Upper lobe of left lung (tissue), 6 donors: ENCODE data around the gene TAAR2. TPM values are rescaled to one million over a fixed set of nuclear protein-coding genes. Genes with fewer than 3 reads are reported as not detected.
"Not testable (repeated sequence)": the region's sequence is repeated elsewhere in the genome, so short reads cannot be mapped to it uniquely, and the experiment has no call there.

Source experiments
- ATAC-seq, 2 donors: fragments of 200-7000 bp; cut with Tn5 transposase; one replicate each; pipeline ENCODE4 v1.9.1; 2022; ENCODE audit warnings: mild to moderate bottlenecking in 2 of 2, moderate library complexity in 2 of 2; ENCODE audit not compliant: low FRiP score in 2 of 2
- DNase-seq, 2 donors: peaks; one replicate each; pipeline ENCODE4 v3.0.0-alpha.2; 2019 to 2020
- H3K27ac ChIP-seq, 4 donors: fragments of 200-600 bp; sonication (generic); one replicate each; pipeline ENCODE4 v1.5.1; 2016 to 2019
- H3K27me3 ChIP-seq, 4 donors: fragments of 200-600 bp; sonication (generic); one replicate each; pipeline ENCODE4 v1.5.1; 2017 to 2019
- H3K36me3 ChIP-seq, 4 donors: fragments of 200-600 bp; sonication (generic); one replicate each; pipeline ENCODE4 v1.5.1; 2016 to 2019
- H3K4me1 ChIP-seq, 4 donors: fragments of 200-600 bp; sonication (generic); one replicate each; pipeline ENCODE4 v1.5.1; 2018 to 2019
- H3K4me3 ChIP-seq, 4 donors: fragments of 200-600 bp; sonication (generic); one replicate each; pipeline ENCODE4 v1.5.1; 2017 to 2019; ENCODE audit warnings: mild to moderate bottlenecking in 2 of 4, moderate library complexity in 1 of 4
- H3K9me3 ChIP-seq, 4 donors: fragments of 200-600 bp; sonication (generic); one replicate each; pipeline ENCODE4 v1.5.1; 2018 to 2019
- CTCF ChIP-seq, 6 experiments: fragments of 450-650 bp in 4 of 6; fragments of 200-600 bp in 2 of 6; sonication (generic) in 2 of 6; IDR thresholded peaks; one replicate each; pipeline ENCODE4 v1.5.1; 2016 to 2019; ENCODE audit warnings: antibody characterized with exemption in 6 of 6
- EP300 ChIP-seq, 4 donors: sonication (generic); formaldehyde crosslinking; IDR thresholded peaks; one replicate each; pipeline ENCODE4 v1.5.1; 2017; ENCODE audit warnings: antibody characterized with exemption in 4 of 4, control low read depth in 2 of 4
- POLR2A ChIP-seq, 4 donors: fragments of 450-650 bp; IDR thresholded peaks; one replicate each; pipeline ENCODE4 v1.5.1; 2016 to 2017; ENCODE audit warnings: antibody characterized with exemption in 4 of 4, mild to moderate bottlenecking in 2 of 4
- POLR2AphosphoS5 ChIP-seq, 2 donors: sonication (generic); formaldehyde crosslinking; IDR thresholded peaks; one replicate each; pipeline ENCODE4 v1.5.1; 2017; ENCODE audit warnings: antibody characterized with exemption in 2 of 2
- WGBS, 2 donors: methylation state at CpG; one replicate each; pipeline ENCODE4 v1.1.5; 2017 to 2018; 5-methylcytosine and 5-hydroxymethylcytosine counted together
- total RNA-seq, 6 donors: library from RNA; depleted of rRNA in 4 of 6; stranded (reverse); fragments of >200 nt in 4 of 6; gene quantifications; one replicate each; pipeline versions ENCODE4 v1.1.0 to v1.2.1, GENCODE V29; 2016 to 2021
- donor health status: DM: no; HTN: no; CAD: no; lungs with moderate emphysema.
- donor health status: DM: no; HTN: yes; CAD: no; lungs with severe emphysema.

The TAAR2 gene
- total RNA-seq, 6 donors from 2014 or later: not detected

- DNase-seq (no peak), ATAC-seq (no peak)
- no peak overlapping the region for H3K27ac ChIP-seq
- WGBS, 2 donors: 86 to 92% methylated on average over 1 of the region's 1 CpG
- no peaks in the 10 kb centered on the region for H3K27me3 ChIP-seq
- no peaks in the 10 kb centered on the region for H3K36me3 ChIP-seq
- no peak overlapping the region for H3K4me3 ChIP-seq
- H3K4me1 ChIP-seq: no peaks in the 10 kb centered on the region
- H3K9me3 ChIP-seq: no peaks in the 10 kb centered on the region
- no peak for TF ChIP-seq EP300 (IDR thresholded peaks at IDR 0.05)
- no peak for TF ChIP-seq POLR2A (IDR thresholded peaks at IDR 0.05)
- no peak for TF ChIP-seq CTCF (IDR thresholded peaks at IDR 0.05)
- no peak for TF ChIP-seq POLR2AphosphoS5 (IDR thresholded peaks at IDR 0.05)
Observed at GRCh38 chr6:132650429-132650828, 26.4 kb upstream of the TAAR2 start.

DNA sequence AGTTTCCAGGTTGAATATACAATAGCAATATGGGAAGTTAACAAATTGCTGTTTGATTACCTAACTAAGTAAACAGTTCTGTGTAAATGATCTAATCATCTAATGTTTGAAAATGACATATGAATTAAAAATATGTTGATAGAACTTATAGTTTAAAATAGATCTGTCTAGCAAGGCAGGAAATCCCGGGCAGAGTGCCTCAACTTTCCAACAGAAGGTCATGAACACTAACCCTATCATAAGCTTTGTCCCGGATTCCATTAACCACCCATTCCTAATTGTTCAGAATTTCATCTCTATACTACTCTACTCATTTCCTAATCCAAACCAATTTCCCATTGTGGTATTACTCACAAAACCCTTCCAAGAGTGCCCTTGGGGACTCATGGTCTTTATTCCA lies 24.8 kb upstream of the TAAR2 start:
- Histone ChIP-seq H3K36me3 (no peaks in the 10 kb centered on the region), H3K4me3 (no peak overlapping the region), H3K27ac (no peak overlapping the region), H3K27me3 (no peaks in the 10 kb centered on the region), H3K4me1 (no peaks in the 10 kb centered on the region), H3K9me3 (no peaks in the 10 kb centered on the region)
- DNase-seq (no peak), ATAC-seq (no peak)
- no peak for TF ChIP-seq CTCF (IDR thresholded peaks at IDR 0.05)
- TF ChIP-seq POLR2A (IDR thresholded peaks at IDR 0.05): no peak
- no peak for TF ChIP-seq EP300 (IDR thresholded peaks at IDR 0.05)
- TF ChIP-seq POLR2AphosphoS5 (IDR thresholded peaks at IDR 0.05): no peak
- WGBS, 2 donors: 40 to 58% methylated on average over 2 of the region's 2 CpGs

DNA sequence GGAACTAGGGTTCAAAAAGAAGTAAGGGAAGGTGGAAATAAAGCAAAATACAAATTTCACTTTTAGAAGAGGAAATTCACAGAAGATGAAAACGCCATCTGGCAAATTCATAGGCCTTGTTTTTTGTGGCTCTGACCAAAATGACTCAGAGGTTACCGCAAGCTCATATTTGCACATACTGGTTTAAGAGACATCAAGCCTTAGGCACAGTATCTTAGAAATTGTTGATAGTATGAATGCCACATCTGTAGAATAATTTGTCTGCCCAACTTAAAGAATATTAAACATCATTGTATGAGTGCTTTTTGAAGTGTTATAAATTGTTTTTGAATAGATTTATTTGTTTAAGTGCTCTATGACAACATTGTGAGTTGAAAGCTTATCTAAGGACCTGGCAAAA lies 24.3 kb upstream of the TAAR2 start:
- H3K27ac ChIP-seq: no peak overlapping the region
- H3K36me3 ChIP-seq: no peaks in the 10 kb centered on the region
- H3K27me3 ChIP-seq: no peaks in the 10 kb centered on the region
- 53 to 66% methylated on average over 2 of the region's 2 CpGs for WGBS, 2 donors
- no peak overlapping the region for H3K4me3 ChIP-seq
- H3K9me3 ChIP-seq: no peaks in the 10 kb centered on the region
- DNase-seq (no peak), ATAC-seq (no peak)
- no peak for TF ChIP-seq CTCF (IDR thresholded peaks at IDR 0.05)
- no peak for TF ChIP-seq EP300 (IDR thresholded peaks at IDR 0.05)
- TF ChIP-seq POLR2A (IDR thresholded peaks at IDR 0.05): no peak
- TF ChIP-seq POLR2AphosphoS5 (IDR thresholded peaks at IDR 0.05): no peak
- H3K4me1 ChIP-seq: no peaks in the 10 kb centered on the region

DNA sequence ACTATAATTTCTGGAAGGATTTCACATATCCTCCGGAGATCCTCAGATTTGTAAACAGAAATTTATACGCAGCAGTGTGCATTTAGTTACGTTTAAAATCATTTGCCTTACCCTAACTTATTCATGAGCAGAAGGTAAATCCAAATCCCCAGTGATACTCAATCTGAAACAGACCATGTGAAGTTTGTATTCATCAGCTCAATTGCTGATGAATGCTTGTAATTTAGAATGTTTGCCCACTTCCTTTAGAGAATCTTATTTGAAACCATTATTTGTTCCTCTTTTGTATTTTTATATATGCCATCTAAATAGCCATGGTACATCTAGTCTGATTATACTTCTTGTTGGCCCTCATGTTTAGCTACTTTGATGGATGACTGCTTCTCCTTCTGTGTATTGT lies 19.5 kb upstream of the TAAR2 start:
- DNase-seq (no peak), ATAC-seq (no peak)
- no peak overlapping the region for H3K27ac ChIP-seq
- no peaks in the 10 kb centered on the region for H3K36me3 ChIP-seq
- H3K9me3 ChIP-seq: no peaks in the 10 kb centered on the region
- no peak overlapping the region for H3K4me3 ChIP-seq
- TF ChIP-seq POLR2AphosphoS5 (IDR thresholded peaks at IDR 0.05) (no peak), POLR2A (IDR thresholded peaks at IDR 0.05) (no peak), EP300 (IDR thresholded peaks at IDR 0.05) (no peak), CTCF (IDR thresholded peaks at IDR 0.05) (no peak)
- 74 to 87% methylated on average over 3 of the region's 3 CpGs for WGBS, 2 donors
- no peaks in the 10 kb centered on the region for H3K27me3 ChIP-seq
- no peaks in the 10 kb centered on the region for H3K4me1 ChIP-seq

DNA sequence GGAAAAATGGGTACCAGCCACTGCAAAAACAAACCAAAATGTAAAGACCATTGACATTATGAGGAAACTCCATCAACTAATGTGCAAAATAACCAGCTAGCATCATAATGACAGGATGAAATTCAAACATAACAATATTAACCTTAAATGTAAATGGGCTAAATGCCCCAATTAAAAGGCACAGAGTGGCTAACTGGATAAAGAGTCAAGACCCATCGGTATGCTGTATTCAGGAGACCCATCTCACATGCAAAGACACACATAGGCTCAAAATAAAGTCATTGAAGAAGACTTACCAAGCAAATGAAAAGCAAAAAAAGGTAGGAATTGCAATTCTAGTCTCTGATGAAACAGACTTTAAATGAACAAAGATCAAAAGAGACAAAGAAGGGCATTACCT lies 13.1 kb upstream of the TAAR2 start:
- not testable (repeated sequence) for H3K27me3 ChIP-seq, H3K4me1 ChIP-seq, H3K27ac ChIP-seq, H3K9me3 ChIP-seq, ATAC-seq, H3K4me3 ChIP-seq, H3K36me3 ChIP-seq, DNase-seq
- 64 to 86% methylated on average over 1 of the region's 1 CpG for WGBS, 2 donors

DNA sequence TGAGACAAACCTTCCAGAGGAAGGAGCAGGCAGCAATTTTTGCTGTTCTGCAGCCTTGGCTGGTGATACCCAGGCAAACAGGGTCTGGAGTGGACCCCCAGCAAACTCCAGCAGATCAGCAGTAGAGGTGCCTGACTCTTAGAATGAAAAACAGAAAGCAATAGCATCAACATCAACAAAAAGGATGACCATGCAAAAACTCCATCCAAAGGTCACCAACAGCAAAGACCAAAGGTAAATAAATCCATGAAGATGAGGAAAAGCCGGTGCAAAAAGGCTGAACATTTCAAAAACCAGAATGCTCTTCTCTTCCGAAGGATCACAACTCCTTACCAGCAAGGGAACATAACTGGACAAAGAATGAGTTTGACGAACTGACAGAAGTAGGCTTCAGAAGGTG lies 11.8 kb upstream of the TAAR2 start:
- not testable (repeated sequence) for H3K4me3 ChIP-seq, ATAC-seq, H3K9me3 ChIP-seq, H3K27ac ChIP-seq, H3K36me3 ChIP-seq, DNase-seq, H3K4me1 ChIP-seq, H3K27me3 ChIP-seq
- WGBS, 2 donors: 86 to 92% methylated on average over 3 of the region's 3 CpGs

DNA sequence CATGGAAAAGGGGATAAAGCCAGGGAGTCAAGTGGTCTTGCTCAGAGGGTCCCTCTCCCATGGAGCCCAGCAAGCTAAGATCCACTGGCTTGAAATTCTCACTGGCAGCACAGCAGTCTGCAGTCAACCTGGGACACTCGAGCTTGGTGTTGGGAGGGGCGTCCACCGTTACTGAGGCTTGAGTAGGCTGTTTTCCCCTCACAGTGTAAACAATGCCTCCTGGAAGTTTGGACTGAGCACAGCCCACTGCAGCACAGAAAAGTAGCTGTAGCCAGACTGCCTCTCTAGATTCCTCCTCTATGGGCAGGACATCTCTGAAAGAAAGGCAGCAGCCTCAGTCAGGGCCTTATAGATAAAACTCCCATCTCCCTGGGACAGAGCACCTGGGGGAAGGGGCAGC lies 11.2 kb upstream of the TAAR2 start:
- not testable (repeated sequence) for H3K4me1 ChIP-seq, DNase-seq, H3K27ac ChIP-seq, H3K27me3 ChIP-seq, ATAC-seq, H3K9me3 ChIP-seq, H3K36me3 ChIP-seq, H3K4me3 ChIP-seq
- 33 to 38% methylated on average over 3 of the region's 3 CpGs for WGBS, 2 donors
